DOHH2 (cell line): ENCODE data around the gene FTO.

Experiments
- H3F3A ChIP-seq: fragments of 200-600 bp; sonication (generic), shearing (Covaris generic); 2 replicates; pipeline ENCODE4 v1.6.0; 2016; ENCODE audit warnings: antibody characterized with exemption, mild to moderate bottlenecking; ENCODE audit not compliant: control insufficient read depth, insufficient read depth
- H3K27ac ChIP-seq: fragments of 200-600 bp; sonication (generic); 2 replicates; pipeline ENCODE4 v1.5.1; 2014; ENCODE audit warnings: low read depth, mild to moderate bottlenecking, low read length, moderate library complexity
- H3K27me3 ChIP-seq: fragments of 200-600 bp; sonication (generic); 2 replicates; pipeline ENCODE4 v1.6.1; 2014; ENCODE audit warnings: mild to moderate bottlenecking, low read length, mixed read lengths; ENCODE audit not compliant: control insufficient read depth
- H3K36me3 ChIP-seq: fragments of 200-600 bp; sonication (generic); 2 replicates; pipeline ENCODE4 v1.6.1; 2014; ENCODE audit warnings: mild to moderate bottlenecking, low read length, moderate library complexity, mixed read lengths; ENCODE audit not compliant: control insufficient read depth
- H3K4me1 ChIP-seq: fragments of 200-600 bp; sonication (generic); 2 replicates; pipeline ENCODE4 v1.6.1; 2014; ENCODE audit warnings: mild to moderate bottlenecking, low read length, mixed read lengths; ENCODE audit not compliant: control insufficient read depth
- H3K4me2 ChIP-seq: fragments of 200-600 bp; sonication (generic); 2 replicates; pipeline ENCODE4 v1.6.0; 2014; ENCODE audit warnings: mild to moderate bottlenecking, low read length, moderate library complexity
- H3K4me3 ChIP-seq: fragments of 200-600 bp; sonication (generic); 2 replicates; pipeline ENCODE4 v1.5.1; 2014; ENCODE audit warnings: mild to moderate bottlenecking, low read length, mixed read lengths
- H3K79me2 ChIP-seq: fragments of 200-600 bp; sonication (generic); 2 replicates; pipeline ENCODE4 v1.6.1; 2014; ENCODE audit warnings: mild to moderate bottlenecking, low read length, mixed read lengths; ENCODE audit not compliant: control insufficient read depth
- H3K9me2 ChIP-seq: fragments of 200-600 bp; sonication (generic); replicated peaks from 2 replicates; pipeline ENCODE4 v1.6.1; 2014; ENCODE audit warnings: mild to moderate bottlenecking, low read length, mixed read lengths; ENCODE audit not compliant: control insufficient read depth
- H3K9me3 ChIP-seq: fragments of 200-600 bp; sonication (generic); 2 replicates; pipeline ENCODE4 v1.6.1; 2014; ENCODE audit warnings: antibody characterized with exemption, low read length, mixed read lengths; ENCODE audit not compliant: control insufficient read depth, insufficient read depth
- H4K20me1 ChIP-seq: fragments of 200-600 bp; sonication (generic); 2 replicates; pipeline ENCODE4 v1.6.0; 2014; ENCODE audit warnings: low read depth, mild to moderate bottlenecking, antibody characterized with exemption, low read length, moderate library complexity; ENCODE audit not compliant: control insufficient read depth, insufficient read depth
- EZH2phosphoT487 ChIP-seq: fragments of 200-600 bp; sonication (generic); IDR thresholded peaks from 2 replicates; pipeline ENCODE4 v1.6.1; 2017; ENCODE audit warnings: borderline replicate concordance, mild to moderate bottlenecking, antibody characterized with exemption, low read length, moderate library complexity, mixed read lengths
- TF ChIP-seq, protein P1 (sequence below): fragments of 200-600 bp; sonication (generic); IDR thresholded peaks from one replicate; pipeline ENCODE4 v1.5.1; 2014; ENCODE audit warnings: antibody characterized with exemption, mild to moderate bottlenecking, low read depth, low read length; ENCODE audit not compliant: poor library complexity, severe bottlenecking

The FTO gene

DNA sequence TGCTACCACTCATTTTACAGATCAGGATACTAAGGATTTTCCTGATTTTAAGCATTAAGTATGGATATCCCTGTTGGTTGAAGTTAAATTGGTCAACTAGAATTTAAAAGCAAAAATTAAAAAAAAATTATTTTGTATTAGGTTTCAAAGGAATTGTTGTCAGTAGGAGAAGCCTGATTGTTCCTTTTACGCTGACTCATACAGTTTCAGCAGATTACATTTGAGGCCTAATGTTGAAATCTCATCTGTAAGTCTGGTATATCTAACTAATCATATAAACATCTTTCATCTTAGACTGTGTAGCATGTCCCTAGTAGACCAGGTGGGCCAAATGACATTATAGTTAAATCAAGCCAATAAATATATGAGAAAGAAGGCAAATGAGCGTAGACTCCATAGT, 83.5 kb downstream of the FTO start:
- no peaks in the 10 kb centered on the region for H4K20me1 ChIP-seq
- H3F3A ChIP-seq = peaks cover 2% of the 10 kb centered on the region; the same call in 1 of the 2 replicates
- H3K4me3 ChIP-seq = no peak overlapping the region
- H3K27ac ChIP-seq = no peak overlapping the region
- TF ChIP-seq EZH2phosphoT487 = no peak
- TF ChIP-seq, protein P1, sequence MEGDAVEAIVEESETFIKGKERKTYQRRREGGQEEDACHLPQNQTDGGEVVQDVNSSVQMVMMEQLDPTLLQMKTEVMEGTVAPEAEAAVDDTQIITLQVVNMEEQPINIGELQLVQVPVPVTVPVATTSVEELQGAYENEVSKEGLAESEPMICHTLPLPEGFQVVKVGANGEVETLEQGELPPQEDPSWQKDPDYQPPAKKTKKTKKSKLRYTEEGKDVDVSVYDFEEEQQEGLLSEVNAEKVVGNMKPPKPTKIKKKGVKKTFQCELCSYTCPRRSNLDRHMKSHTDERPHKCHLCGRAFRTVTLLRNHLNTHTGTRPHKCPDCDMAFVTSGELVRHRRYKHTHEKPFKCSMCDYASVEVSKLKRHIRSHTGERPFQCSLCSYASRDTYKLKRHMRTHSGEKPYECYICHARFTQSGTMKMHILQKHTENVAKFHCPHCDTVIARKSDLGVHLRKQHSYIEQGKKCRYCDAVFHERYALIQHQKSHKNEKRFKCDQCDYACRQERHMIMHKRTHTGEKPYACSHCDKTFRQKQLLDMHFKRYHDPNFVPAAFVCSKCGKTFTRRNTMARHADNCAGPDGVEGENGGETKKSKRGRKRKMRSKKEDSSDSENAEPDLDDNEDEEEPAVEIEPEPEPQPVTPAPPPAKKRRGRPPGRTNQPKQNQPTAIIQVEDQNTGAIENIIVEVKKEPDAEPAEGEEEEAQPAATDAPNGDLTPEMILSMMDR = no peak
- H3K9me3 ChIP-seq = no peaks in the 10 kb centered on the region
- no peaks in the 10 kb centered on the region for H3K9me2 ChIP-seq
- H3K79me2 ChIP-seq = peaks cover 11% of the 10 kb centered on the region
- no peaks in the 10 kb centered on the region for H3K36me3 ChIP-seq
- H3K27me3 ChIP-seq = no peaks in the 10 kb centered on the region
- no peaks in the 10 kb centered on the region for H3K4me1 ChIP-seq
- no peak overlapping the region for H3K4me2 ChIP-seq

DNA sequence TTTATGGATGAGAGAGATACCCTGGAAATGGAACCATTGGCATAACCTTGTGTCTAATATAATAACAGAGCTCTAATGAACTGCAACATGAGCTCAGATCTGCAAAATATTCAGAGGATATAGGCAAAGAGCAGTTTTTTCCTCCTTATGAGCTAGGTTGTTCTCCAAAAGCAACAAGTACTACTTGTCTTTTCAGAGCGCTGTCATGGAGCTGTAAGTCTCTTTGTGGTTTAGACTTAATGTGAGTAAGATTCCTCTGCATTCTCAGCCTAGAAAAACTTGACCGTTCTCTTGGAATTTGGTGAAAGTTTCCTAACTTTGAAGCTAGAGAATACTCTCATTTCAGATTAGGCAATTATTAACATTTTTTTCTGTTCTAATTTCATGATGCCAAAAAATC, 85.2 kb downstream of the FTO start:
- no peaks in the 10 kb centered on the region for H3K27me3 ChIP-seq
- no peak for TF ChIP-seq EZH2phosphoT487
- TF ChIP-seq, protein P1 = no peak
- H3K36me3 ChIP-seq = no peaks in the 10 kb centered on the region
- no peak overlapping the region for H3K27ac ChIP-seq
- H3K9me3 ChIP-seq = no peaks in the 10 kb centered on the region
- H3K4me3 ChIP-seq = no peak overlapping the region
- H4K20me1 ChIP-seq = no peaks in the 10 kb centered on the region
- H3K4me1 ChIP-seq = no peaks in the 10 kb centered on the region
- peaks cover 2% of the 10 kb centered on the region; the same call in 1 of the 2 replicates for H3F3A ChIP-seq
- no peak overlapping the region for H3K4me2 ChIP-seq
- peaks cover 9% of the 10 kb centered on the region; the same call in 1 of the 2 replicates for H3K79me2 ChIP-seq
- no peaks in the 10 kb centered on the region for H3K9me2 ChIP-seq

DNA sequence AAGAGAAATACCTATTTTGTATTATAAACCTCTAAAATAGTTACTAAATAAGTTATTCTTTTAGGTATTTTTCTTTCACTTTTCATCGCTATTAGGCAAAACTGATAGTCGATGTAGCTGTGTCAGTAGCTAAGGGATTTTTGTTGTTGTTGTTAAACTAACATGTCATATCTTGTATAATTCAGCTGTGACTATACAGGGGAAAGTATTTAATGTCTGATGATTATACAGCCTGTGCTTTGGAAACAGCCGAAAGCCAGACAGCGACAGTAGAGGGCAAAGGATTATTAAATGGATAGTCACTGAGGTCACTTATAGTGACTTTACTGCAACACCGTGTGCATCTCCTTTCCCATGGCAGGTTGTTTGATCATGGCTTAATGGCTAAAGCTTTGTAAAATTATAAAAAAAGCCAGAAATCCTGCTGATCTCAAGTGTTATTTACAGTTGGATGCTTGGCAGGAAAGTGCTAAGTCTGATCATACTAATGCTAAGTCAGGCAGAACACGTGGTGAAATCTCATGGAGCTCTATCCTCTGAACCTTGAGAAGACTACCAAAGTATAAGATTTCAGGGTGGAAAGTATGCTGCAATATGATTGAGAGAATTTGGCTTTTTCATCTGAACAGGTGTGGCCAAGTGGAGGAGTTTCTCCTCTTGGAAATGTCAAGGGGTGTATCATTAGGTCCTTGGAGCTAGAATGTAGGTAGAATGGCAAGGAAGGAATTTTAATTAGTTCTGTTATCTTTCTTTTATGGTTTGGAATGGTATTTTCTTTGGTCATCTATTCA, 88.4 kb downstream of the FTO start:
- Histone ChIP-seq H3K9me3 (no peaks in the 10 kb centered on the region), H3K79me2 (no peaks in the 10 kb centered on the region; the same call in 1 of the 2 replicates), H3K9me2 (no peaks in the 10 kb centered on the region), H3K36me3 (no peaks in the 10 kb centered on the region), H3K4me1 (no peaks in the 10 kb centered on the region), H3K4me3 (no peak overlapping the region), H3F3A (peaks cover 2% of the 10 kb centered on the region; the same call in 1 of the 2 replicates), H3K27ac (no peak overlapping the region), H4K20me1 (no peaks in the 10 kb centered on the region), H3K27me3 (no peaks in the 10 kb centered on the region), H3K4me2 (no peak overlapping the region)
- TF ChIP-seq EZH2phosphoT487 = no peak
- TF ChIP-seq, protein P1 = no peak
